Choroid plexus epithelial cell (primary cell): ENCODE data around the gene MYL12A.

ENCODE experiments used
- DNase-seq: peaks from one replicate; pipeline ENCODE4 v3.0.0-alpha.2; 2010; ENCODE audit warnings: low read depth
- H3K4me3 ChIP-seq: 2 replicates; pipeline ENCODE4 v1.5.1; 2011; ENCODE audit warnings: low read depth, mild to moderate bottlenecking, control low read depth, low read length, moderate library complexity
- CTCF ChIP-seq: conservative IDR thresholded peaks from 2 replicates; pipeline ENCODE4 v1.5.1; 2011; ENCODE audit warnings: low read depth, mild to moderate bottlenecking, control low read depth, inconsistent platforms, low read length, moderate library complexity

MYL12A gene

GRCh38 chr18:3252843-3253242, 5.2 kb downstream of the MYL12A start:
- TF ChIP-seq CTCF: no peak
- no peak overlapping the region for H3K4me3 ChIP-seq
- DNase-seq: no peak

- TF ChIP-seq CTCF: no peak
- H3K4me3 ChIP-seq: no peak overlapping the region
Observed at GRCh38 chr18:3254725-3255124, 7.1 kb downstream of the MYL12A start.

GRCh38 chr18:3255611-3256165, 8.1 kb downstream of the MYL12A start:
- no peak for TF ChIP-seq CTCF
- no peak for DNase-seq
- no peak overlapping the region for H3K4me3 ChIP-seq

More at GRCh38 chr18:3254725-3255124, 7.1 kb downstream of the MYL12A start:
- DNase-seq: no peak

GRCh38 chr18:3256693-3257626, 9.4 kb downstream of the MYL12A start:
- peak; percentile 82 for DNase-seq

GRCh38 chr18:3257627-3258120, 10.1 kb downstream of the MYL12A start:
- DNase-seq: no peak
- no peak overlapping the region for H3K4me3 ChIP-seq
- no peak for TF ChIP-seq CTCF

More at GRCh38 chr18:3256693-3257626, 9.4 kb downstream of the MYL12A start:
- TF ChIP-seq CTCF: no peak
- H3K4me3 ChIP-seq: no peak overlapping the region

- no peak for TF ChIP-seq CTCF
- peak overlapping the region; percentile 83 for H3K4me3 ChIP-seq
- no peak for DNase-seq
Observed at GRCh38 chr18:3260995-3261372, 13.4 kb downstream of the MYL12A start.
